K562 (cell line): ENCODE data around the gene LONRF3. TPM values are rescaled to one million over a fixed set of nuclear protein-coding genes. Genes with fewer than 3 reads are reported as not detected.

Source experiments
- ATAC-seq: fragments of 200-7000 bp; cut with Tn5 transposase; 3 replicates; pipeline ENCODE4 v1.9.1; 2020; ENCODE audit warnings: moderate library complexity
- BruUV-seq: library from RNA; stranded (reverse); fragments of 400-500 nt; replicated peaks from 2 replicates; lab custom pipeline; 2021; lab: Mats Ljungman, UMichigan
- CTCF ChIA-PET: fragments of 300-600 bp; formaldehyde crosslinking; extraction: SDS; loops from one replicate; lab custom pipeline; 2021; ENCODE audit warnings: low intra/inter-chr PET ratio; lab: Yijun Ruan, JAX
- POLR2A ChIA-PET: fragments of 300-600, 350-650 bp; sonication (Branson Sonifier 250); formaldehyde crosslinking; extraction: SDS; loops from one replicate; lab custom pipeline; 2021; ENCODE audit warnings: antibody characterized with exemption, inconsistent platforms; lab: Yijun Ruan, JAX
- DNase-seq, 4 experiments: peaks; one replicate each; pipeline versions ENCODE4 v3.0.0 to v3.0.0-alpha.2; 2011 to 2018; ENCODE audit warnings: low spot score in 3 of 4, mixed read lengths in 3 of 4; ENCODE audit errors: extremely low read depth in 1 of 4
- FAIRE-seq: peaks from 2 replicates; lab custom pipeline; 2011; peaks lifted over from hg19 to GRCh38; lab: Jason Lieb, UNC
- H2AFZ ChIP-seq: 2 replicates; pipeline ENCODE4 v1.6.0; 2011; ENCODE audit warnings: low read depth, low read length, control low read depth, inconsistent platforms
- H3K27ac ChIP-seq: fragments of 200-600 bp; 3 replicates; pipeline ENCODE4 v1.8.0; 2011; ENCODE audit warnings: low read depth, mild to moderate bottlenecking, control low read depth, inconsistent platforms, low read length, moderate library complexity, mixed read lengths; ENCODE audit errors: extremely low read depth
- H3K27me3 ChIP-seq, 2 experiments: fragments of 300-600 bp in 1 of 2; 2 replicates in 1 of 2; 3 replicates in 1 of 2; pipeline versions ENCODE4 v1.6.0 to v1.8.0; 2011; ENCODE audit warnings: inconsistent platforms in 2 of 2, low read length in 2 of 2, mild to moderate bottlenecking in 1 of 2, mixed read lengths in 1 of 2, moderate library complexity in 1 of 2; ENCODE audit not compliant: control insufficient read depth in 2 of 2, insufficient read depth in 2 of 2
- H3K36me3 ChIP-seq: fragments of 300-600 bp; 3 replicates; pipeline ENCODE4 v1.8.0; 2011; ENCODE audit warnings: mild to moderate bottlenecking, low read length, inconsistent platforms; ENCODE audit not compliant: control insufficient read depth, insufficient read depth
- H3K4me1 ChIP-seq, 2 experiments: fragments of 200-600 bp in 1 of 2; replicated peaks in 1 of 2; 2 replicates in 1 of 2; 3 replicates in 1 of 2; pipeline versions ENCODE4 v1.5.1 to v1.8.0; 2011; ENCODE audit warnings: inconsistent platforms in 2 of 2, low read length in 2 of 2, mild to moderate bottlenecking in 1 of 2, mixed read lengths in 1 of 2, moderate library complexity in 1 of 2; ENCODE audit not compliant: control insufficient read depth in 2 of 2, insufficient read depth in 2 of 2
- H3K4me2 ChIP-seq: 2 replicates; pipeline ENCODE4 v1.6.1; 2011; ENCODE audit warnings: low read length, control low read depth, inconsistent platforms, mixed read lengths; ENCODE audit not compliant: insufficient read depth
- H3K4me3 ChIP-seq: fragments of 200-600 bp; sonication (generic), shearing (Covaris generic); 2 replicates; pipeline ENCODE4 v1.5.1; 2016; ENCODE audit warnings: control low read depth, inconsistent platforms
- H3K79me2 ChIP-seq: fragments of 200-600 bp; 3 replicates; pipeline ENCODE4 v1.8.0; 2011; ENCODE audit warnings: low read length, inconsistent platforms; ENCODE audit not compliant: control insufficient read depth, insufficient read depth
- H3K9ac ChIP-seq, 2 experiments: 2 replicates each; pipeline versions ENCODE4 v1.6.0 to v1.6.1; 2011; ENCODE audit warnings: low read depth in 2 of 2, low read length in 2 of 2, control low read depth in 1 of 2, inconsistent platforms in 1 of 2, mild to moderate bottlenecking in 1 of 2, mixed read lengths in 1 of 2; ENCODE audit not compliant: insufficient read depth in 1 of 2
- H3K9me1 ChIP-seq: one replicate; pipeline ENCODE4 v1.6.0; 2011; ENCODE audit warnings: inconsistent platforms, mild to moderate bottlenecking, low read length, moderate library complexity; ENCODE audit not compliant: control insufficient read depth, insufficient read depth
- H3K9me3 ChIP-seq: replicated peaks from 2 replicates; pipeline ENCODE4 v1.5.1; 2011; ENCODE audit warnings: low read depth, low read length, inconsistent platforms; ENCODE audit not compliant: control insufficient read depth, insufficient read depth
- H4K20me1 ChIP-seq: replicated peaks from 2 replicates; pipeline ENCODE4 v1.6.1; 2011; ENCODE audit warnings: low read length, inconsistent platforms, mixed read lengths; ENCODE audit not compliant: control insufficient read depth, insufficient read depth
- CCNT2 ChIP-seq: IDR thresholded peaks from 2 replicates; pipeline ENCODE4 v1.6.1; 2011; ENCODE audit warnings: borderline replicate concordance, low read depth, mild to moderate bottlenecking, moderate library complexity, mixed read lengths, low read length; ENCODE audit not compliant: insufficient read length; ENCODE audit errors: extremely low read depth
- GABPB2 ChIP-seq: fragments of 250-450 bp; sonication (Bioruptor Pico); conservative IDR thresholded peaks from 2 replicates; pipeline ENCODE4 v1.5.1; 2021; ENCODE audit warnings: mild to moderate bottlenecking
- KDM5B ChIP-seq: fragments of 200-600 bp; sonication (generic); IDR thresholded peaks from 2 replicates; pipeline ENCODE4 v1.6.1; 2012; ENCODE audit warnings: low read depth, mild to moderate bottlenecking, moderate library complexity, low read length, control low read depth, inconsistent platforms; ENCODE audit not compliant: insufficient replicate concordance
- KLF16 ChIP-seq: IDR thresholded peaks from 2 replicates; pipeline ENCODE4 v1.6.1; 2016; ENCODE audit warnings: antibody characterized with exemption
- NR2F6 ChIP-seq: fragments of 450-650 bp; formaldehyde crosslinking; IDR thresholded peaks from 2 replicates; pipeline ENCODE4 v1.4.0; 2020; ENCODE audit warnings: mild to moderate bottlenecking
- PHF21A ChIP-seq: fragments of 450-650 bp; IDR thresholded peaks from 2 replicates; pipeline ENCODE4 v1.6.1; 2017; ENCODE audit warnings: low read depth, borderline replicate concordance
- PHF8 ChIP-seq: fragments of 200-600 bp; sonication (generic); IDR thresholded peaks from 2 replicates; pipeline ENCODE4 v1.6.1; 2012; ENCODE audit warnings: mixed run types, mild to moderate bottlenecking, inconsistent platforms, low read length, moderate library complexity, borderline replicate concordance
- TFAM ChIP-seq: fragments of 250-450 bp; sonication (Bioruptor Pico); conservative IDR thresholded peaks from 2 replicates; pipeline ENCODE4 v1.5.0; 2021; ENCODE audit warnings: mild to moderate bottlenecking, moderate library complexity
- ZNF384 ChIP-seq: IDR thresholded peaks from 2 replicates; pipeline ENCODE4 v1.6.1; 2012; ENCODE audit warnings: low read depth, low read length, improper control_type of control experiment
- ZNF75A ChIP-seq: fragments of 450-650 bp; formaldehyde crosslinking; IDR thresholded peaks from 2 replicates; pipeline ENCODE4 v1.4.0; 2020; ENCODE audit warnings: mild to moderate bottlenecking
- WGBS: fragments of 100-300 bp; shearing (Covaris generic); methylation state at CpG from one replicate; pipeline ENCODE4 v1.1.6; 2016; ENCODE audit warnings: low coverage, mixed read lengths; ENCODE audit not compliant: insufficient coverage; ENCODE audit errors: missing lambda C conversion rate; 5-methylcytosine and 5-hydroxymethylcytosine counted together
- in situ Hi-C: fragments of 300-500 bp; cut with MboI; formaldehyde crosslinking; loops from 4 replicates; pipeline ENCODE4 v1.15.0; 2018; ENCODE audit warnings: inconsistent platforms, mixed read lengths
- intact Hi-C: fragments of 100-400 bp; cut with micrococcal nuclease; formaldehyde crosslinking; loops from 2 replicates; pipeline ENCODE4 v1.14.2; 2022
- polyA plus RNA-seq, 8 experiments: library from polyadenylated mRNA; depleted of rRNA in 4 of 8; stranded (reverse) in 5 of 8; unstranded in 3 of 8; fragments of >200 nt; fragmentation: Nextera tagmentation in 2 of 8; fragmentation: Illumina TruSeq in 1 of 8; extraction: Ambion mirVana in 2 of 8; extraction: Trizol in 1 of 8; gene quantifications; 2 replicates each; pipeline versions ENCODE4 v1.2.1 to v1.2.3, GENCODE V29; 2011 to 2014; ENCODE audit warnings: inconsistent platforms in 1 of 8, missing spikeins in 1 of 8
- total RNA-seq, 7 experiments: library from RNA; depleted of rRNA in 6 of 7; stranded (reverse); fragments of >200 nt in 6 of 7; fragmentation: Illumina TruSeq in 2 of 7; extraction: Trizol in 2 of 7; gene quantifications; 2 replicates each; pipeline versions ENCODE4 v1.2.1 to v1.2.3, GENCODE V29; 2011 to 2021; ENCODE audit warnings: low replicate concordance in 1 of 7
- TF ChIP-seq, protein P1 (sequence below): sonication (generic); formaldehyde crosslinking; IDR thresholded peaks from 2 replicates; pipeline ENCODE4 v1.8.1; 2023; ENCODE audit warnings: mild to moderate bottlenecking, missing genetic modification reagents, moderate library complexity
- TF ChIP-seq, protein P2 (sequence below), 3 experiments: IDR thresholded peaks in 2 of 3; conservative IDR thresholded peaks in 1 of 3; 2 replicates each; pipeline ENCODE4 v1.5.1; 2011 to 2012; ENCODE audit warnings: low read length in 3 of 3, mild to moderate bottlenecking in 3 of 3, control low read depth in 2 of 3, improper control_type of control experiment in 1 of 3, inconsistent platforms in 1 of 3, low read depth in 1 of 3, mixed read lengths in 1 of 3, moderate library complexity in 1 of 3; ENCODE audit not compliant: insufficient read depth in 2 of 3
- TF ChIP-seq, protein P3 (sequence below): fragments of 450-650 bp; IDR thresholded peaks from 2 replicates; pipeline ENCODE4 v1.6.1; 2017; ENCODE audit warnings: antibody characterized with exemption, mild to moderate bottlenecking
- TF ChIP-seq, protein P4 (sequence below): fragments of 450-650 bp; IDR thresholded peaks from one replicate; pipeline ENCODE4 v1.6.1; 2018; ENCODE audit warnings: mild to moderate bottlenecking, moderate library complexity; ENCODE audit not compliant: partially characterized antibody

Gene LONRF3
- total and polyA plus RNA-seq, 9 of the 15 experiments (the other 6 are each of a cell fraction or from before 2014, with no cell fraction given): 1.3 to 22.0 (median 8.7) TPM

DNA sequence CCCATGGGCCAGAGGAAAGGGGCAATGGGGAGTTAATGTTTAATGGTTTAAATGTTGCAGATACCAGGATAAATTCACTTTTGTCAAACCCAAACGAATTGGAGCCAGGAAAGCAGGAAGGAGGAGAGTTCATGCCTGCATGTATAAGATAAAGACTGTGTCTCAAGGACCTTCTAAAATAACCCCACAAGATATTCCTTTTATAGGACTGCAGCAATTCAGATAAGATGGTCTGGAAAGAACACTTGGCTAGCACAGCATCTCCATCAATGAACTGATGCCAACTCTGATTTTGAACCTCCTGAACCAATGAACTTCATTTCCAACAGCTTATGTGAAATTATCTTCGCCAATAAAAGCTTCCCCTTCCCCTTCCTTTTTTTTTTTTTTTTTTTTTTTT lies 31.3 kb upstream of the LONRF3 start:
- in situ Hi-C loops: no loop called here
- ATAC-seq (peak; percentile 79), FAIRE-seq (peak; percentile 11), DNase-seq (peak; percentile 19 to 64 (median 36))
- BruUV-seq: no TSS peak
- Histone ChIP-seq H3K4me1 (peaks cover 0 to 5% of the 10 kb centered on the region in 2 experiments; a peak in 3 of 5 replicates), H3K9me1 (no peaks in the 10 kb centered on the region), H3K36me3 (no peaks in the 10 kb centered on the region), H3K9me3 (no peaks in the 10 kb centered on the region), H3K79me2 (no peaks in the 10 kb centered on the region), H3K4me2 (peak overlapping the region; percentile 37; the same call in 1 of the 2 replicates), H3K9ac (no peak overlapping the region), H3K4me3 (no peak overlapping the region), H4K20me1 (no peaks in the 10 kb centered on the region), H3K27me3 (peaks cover 0 to under 1% of the 10 kb centered on the region in 2 experiments; a peak in 1 of 5 replicates), H2AFZ (no peak overlapping the region), H3K27ac (no peak overlapping the region)
- CTCF ChIA-PET: no interaction called here
- POLR2A ChIA-PET: interaction anchor here (0.7 to 1.2 kb wide), 3 partner anchors 10 to 1318 kb away, joined by 3 read pairs; no protein-coding TSS in a partner anchor
- 0% methylated on average over 1 of the region's 2 CpGs for WGBS
- intact Hi-C loops: no loop called here
- TF ChIP-seq PHF21A: no peak; the same call in 1 of the 2 replicates
- TF ChIP-seq TFAM: no peak
- TF ChIP-seq, protein P1, sequence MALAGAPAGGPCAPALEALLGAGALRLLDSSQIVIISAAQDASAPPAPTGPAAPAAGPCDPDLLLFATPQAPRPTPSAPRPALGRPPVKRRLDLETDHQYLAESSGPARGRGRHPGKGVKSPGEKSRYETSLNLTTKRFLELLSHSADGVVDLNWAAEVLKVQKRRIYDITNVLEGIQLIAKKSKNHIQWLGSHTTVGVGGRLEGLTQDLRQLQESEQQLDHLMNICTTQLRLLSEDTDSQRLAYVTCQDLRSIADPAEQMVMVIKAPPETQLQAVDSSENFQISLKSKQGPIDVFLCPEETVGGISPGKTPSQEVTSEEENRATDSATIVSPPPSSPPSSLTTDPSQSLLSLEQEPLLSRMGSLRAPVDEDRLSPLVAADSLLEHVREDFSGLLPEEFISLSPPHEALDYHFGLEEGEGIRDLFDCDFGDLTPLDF (CRISPR knock-in tag): no peak
- TF ChIP-seq, protein P2, sequence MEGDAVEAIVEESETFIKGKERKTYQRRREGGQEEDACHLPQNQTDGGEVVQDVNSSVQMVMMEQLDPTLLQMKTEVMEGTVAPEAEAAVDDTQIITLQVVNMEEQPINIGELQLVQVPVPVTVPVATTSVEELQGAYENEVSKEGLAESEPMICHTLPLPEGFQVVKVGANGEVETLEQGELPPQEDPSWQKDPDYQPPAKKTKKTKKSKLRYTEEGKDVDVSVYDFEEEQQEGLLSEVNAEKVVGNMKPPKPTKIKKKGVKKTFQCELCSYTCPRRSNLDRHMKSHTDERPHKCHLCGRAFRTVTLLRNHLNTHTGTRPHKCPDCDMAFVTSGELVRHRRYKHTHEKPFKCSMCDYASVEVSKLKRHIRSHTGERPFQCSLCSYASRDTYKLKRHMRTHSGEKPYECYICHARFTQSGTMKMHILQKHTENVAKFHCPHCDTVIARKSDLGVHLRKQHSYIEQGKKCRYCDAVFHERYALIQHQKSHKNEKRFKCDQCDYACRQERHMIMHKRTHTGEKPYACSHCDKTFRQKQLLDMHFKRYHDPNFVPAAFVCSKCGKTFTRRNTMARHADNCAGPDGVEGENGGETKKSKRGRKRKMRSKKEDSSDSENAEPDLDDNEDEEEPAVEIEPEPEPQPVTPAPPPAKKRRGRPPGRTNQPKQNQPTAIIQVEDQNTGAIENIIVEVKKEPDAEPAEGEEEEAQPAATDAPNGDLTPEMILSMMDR (IDR thresholded peaks at IDR 0.05 in 2 of 3, conservative IDR thresholded peaks at IDR 0.05 in 1 of 3; ENCODE audit: insufficient read depth in 2 of 3, low read depth in 1 of 3, low read length in 3 of 3): no peak
- no peak for TF ChIP-seq KDM5B
- no peak for TF ChIP-seq PHF8
- TF ChIP-seq, protein P3, sequence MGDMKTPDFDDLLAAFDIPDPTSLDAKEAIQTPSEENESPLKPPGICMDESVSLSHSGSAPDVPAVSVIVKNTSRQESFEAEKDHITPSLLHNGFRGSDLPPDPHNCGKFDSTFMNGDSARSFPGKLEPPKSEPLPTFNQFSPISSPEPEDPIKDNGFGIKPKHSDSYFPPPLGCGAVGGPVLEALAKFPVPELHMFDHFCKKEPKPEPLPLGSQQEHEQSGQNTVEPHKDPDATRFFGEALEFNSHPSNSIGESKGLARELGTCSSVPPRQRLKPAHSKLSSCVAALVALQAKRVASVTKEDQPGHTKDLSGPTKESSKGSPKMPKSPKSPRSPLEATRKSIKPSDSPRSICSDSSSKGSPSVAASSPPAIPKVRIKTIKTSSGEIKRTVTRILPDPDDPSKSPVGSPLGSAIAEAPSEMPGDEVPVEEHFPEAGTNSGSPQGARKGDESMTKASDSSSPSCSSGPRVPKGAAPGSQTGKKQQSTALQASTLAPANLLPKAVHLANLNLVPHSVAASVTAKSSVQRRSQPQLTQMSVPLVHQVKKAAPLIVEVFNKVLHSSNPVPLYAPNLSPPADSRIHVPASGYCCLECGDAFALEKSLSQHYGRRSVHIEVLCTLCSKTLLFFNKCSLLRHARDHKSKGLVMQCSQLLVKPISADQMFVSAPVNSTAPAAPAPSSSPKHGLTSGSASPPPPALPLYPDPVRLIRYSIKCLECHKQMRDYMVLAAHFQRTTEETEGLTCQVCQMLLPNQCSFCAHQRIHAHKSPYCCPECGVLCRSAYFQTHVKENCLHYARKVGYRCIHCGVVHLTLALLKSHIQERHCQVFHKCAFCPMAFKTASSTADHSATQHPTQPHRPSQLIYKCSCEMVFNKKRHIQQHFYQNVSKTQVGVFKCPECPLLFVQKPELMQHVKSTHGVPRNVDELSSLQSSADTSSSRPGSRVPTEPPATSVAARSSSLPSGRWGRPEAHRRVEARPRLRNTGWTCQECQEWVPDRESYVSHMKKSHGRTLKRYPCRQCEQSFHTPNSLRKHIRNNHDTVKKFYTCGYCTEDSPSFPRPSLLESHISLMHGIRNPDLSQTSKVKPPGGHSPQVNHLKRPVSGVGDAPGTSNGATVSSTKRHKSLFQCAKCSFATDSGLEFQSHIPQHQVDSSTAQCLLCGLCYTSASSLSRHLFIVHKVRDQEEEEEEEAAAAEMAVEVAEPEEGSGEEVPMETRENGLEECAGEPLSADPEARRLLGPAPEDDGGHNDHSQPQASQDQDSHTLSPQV: no peak
- TF ChIP-seq KLF16: 0 out of 2 replicates have a peak, but pooled peaks have one; percentile 48
- TF ChIP-seq ZNF75A (CRISPR knock-in tag): no peak
- TF ChIP-seq CCNT2: peak; percentile 44
- no peak for TF ChIP-seq GABPB2 (CRISPR knock-in tag)
- no peak for TF ChIP-seq NR2F6 (CRISPR knock-in tag)
- TF ChIP-seq, protein P4, sequence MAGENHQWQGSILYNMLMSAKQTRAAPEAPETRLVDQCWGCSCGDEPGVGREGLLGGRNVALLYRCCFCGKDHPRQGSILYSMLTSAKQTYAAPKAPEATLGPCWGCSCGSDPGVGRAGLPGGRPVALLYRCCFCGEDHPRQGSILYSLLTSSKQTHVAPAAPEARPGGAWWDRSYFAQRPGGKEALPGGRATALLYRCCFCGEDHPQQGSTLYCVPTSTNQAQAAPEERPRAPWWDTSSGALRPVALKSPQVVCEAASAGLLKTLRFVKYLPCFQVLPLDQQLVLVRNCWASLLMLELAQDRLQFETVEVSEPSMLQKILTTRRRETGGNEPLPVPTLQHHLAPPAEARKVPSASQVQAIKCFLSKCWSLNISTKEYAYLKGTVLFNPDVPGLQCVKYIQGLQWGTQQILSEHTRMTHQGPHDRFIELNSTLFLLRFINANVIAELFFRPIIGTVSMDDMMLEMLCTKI: no peak
- no peak for TF ChIP-seq ZNF384
